Activated naive CD4-positive, alpha-beta T cell treated with anti-CD3 and anti-CD28 coated beads, Interleukin-2, amount 50 U/mL, for 16 hours (primary cell): ENCODE measurements around the gene SCYL1.
A peak's percentile ranks its signal among the peaks of the same experiment; 100 is the strongest.

Experiments used
- DNase-seq: peaks from one replicate; pipeline ENCODE4 v3.0.0-alpha.2; 2020

The SCYL1 gene

GRCh38 chr11:65524741-65525545 is at the start of gene SCYL1:
TSS of gene SCYL1 (plus strand) at chr11:65525083. CDS start at chr11:65525154, 71 bp downstream.
- DNase-seq = peak; percentile 69

GRCh38 chr11:65476632-65477148 is 48.2 kb upstream of the SCYL1 start:
- no peak for DNase-seq

DNA sequence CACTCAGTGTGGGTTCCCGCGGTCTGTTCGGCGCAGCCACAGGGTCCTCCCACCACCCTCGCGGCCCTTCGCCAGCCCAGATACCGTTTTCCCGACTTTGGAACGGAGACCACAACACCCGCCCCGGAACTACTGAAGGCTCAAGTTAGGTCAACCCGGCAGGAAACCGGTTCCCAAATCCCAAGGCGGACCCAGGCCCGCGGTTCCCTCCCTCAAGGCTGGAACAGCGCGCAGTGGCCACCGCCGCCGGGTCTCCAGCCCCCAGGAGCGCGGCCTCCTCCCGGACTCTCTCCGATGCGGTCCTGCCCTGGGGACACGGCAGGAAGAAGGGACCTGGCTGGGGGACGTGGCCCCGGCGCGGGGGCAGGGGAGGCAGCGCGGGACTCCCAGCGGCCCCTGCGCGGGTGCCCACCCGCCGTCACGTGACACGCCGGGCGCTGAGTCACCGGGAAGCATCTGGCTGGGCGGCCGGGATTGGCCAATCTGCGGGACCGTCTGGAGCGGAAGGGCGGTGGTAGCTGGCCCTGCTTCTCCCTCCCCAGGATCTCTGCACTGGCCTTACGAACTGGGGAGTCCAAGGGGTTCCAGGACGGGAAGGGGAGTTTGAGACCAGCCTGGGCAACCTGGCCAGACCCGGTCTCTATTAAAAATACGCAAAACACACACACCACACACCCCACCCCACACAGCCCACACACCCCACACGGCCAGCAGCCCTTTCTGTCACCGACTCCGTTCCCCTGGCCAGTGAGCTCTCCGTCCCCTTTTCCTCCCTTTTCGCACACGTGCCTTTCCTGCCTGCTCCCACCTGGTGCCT is 47.5 kb upstream of the SCYL1 start:
- DNase-seq = peak; percentile 92

DNA sequence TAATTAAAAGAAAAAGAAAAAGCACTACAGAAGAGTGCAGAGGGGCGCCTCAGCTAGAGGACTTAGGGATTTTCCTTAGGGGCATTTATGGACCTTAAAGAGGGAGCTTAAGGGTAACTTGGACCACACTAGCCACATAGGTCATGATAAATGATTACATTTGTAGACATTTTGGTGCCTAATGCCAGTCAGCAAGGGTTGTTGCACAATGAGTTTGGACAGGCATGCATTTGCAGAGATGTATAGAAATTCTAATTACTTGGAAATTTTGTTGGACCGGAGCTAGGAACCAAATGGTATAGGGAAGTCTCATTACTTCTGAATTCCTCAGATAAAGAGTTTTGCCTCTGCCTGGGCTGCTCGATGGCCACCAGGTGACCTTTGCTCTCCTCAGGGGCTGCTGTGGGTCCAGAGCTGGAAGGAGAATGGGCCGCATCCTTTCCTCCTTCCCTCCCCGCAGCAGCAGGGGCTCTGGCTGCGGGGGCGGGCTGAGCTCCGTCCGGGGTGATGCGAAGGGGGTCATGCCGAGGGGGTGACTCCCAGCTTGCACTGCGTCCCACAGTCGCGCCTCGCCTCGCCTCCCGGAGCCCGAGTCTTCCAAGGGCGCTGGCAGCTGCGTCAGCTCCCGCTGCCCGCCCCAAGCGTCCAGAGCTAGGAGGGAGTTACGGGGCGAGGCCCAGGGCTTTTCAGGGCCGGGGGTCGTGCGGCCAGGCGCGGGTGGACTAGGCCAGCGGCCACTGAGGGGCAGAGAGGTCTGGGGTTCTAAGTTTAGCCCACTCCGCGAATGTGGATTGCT is 46.3 kb upstream of the SCYL1 start:
- DNase-seq = no peak

- no peak for DNase-seq
These were observed 45.4 kb upstream of the SCYL1 start for GRCh38 chr11:65479184-65480145.

DNA sequence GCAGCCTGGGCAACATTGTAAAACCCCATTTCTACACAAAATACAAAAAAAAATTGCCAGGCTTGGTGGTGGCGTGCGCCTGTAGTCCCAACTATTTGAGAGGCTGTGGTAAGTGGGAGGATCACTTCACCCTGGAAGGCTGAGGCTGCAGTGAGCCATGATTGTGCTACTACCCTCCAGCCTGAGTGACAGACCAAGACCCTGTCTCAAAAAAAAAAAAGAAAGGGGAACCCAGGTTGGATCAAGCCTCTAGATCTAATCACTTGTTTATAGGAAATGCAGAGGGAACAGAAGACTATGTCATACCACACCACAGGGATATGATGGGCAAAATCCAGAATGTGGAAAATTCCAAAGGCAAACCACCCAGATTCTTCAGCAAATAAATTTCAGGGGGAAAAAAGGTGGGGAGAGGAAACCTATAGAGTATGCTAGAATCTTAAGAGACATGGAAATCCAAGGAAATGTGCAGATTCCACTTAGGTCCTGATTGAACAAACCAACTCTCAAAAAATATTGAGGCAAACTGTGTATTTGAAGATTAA is 42.5 kb upstream of the SCYL1 start:
- DNase-seq = no peak

DNA sequence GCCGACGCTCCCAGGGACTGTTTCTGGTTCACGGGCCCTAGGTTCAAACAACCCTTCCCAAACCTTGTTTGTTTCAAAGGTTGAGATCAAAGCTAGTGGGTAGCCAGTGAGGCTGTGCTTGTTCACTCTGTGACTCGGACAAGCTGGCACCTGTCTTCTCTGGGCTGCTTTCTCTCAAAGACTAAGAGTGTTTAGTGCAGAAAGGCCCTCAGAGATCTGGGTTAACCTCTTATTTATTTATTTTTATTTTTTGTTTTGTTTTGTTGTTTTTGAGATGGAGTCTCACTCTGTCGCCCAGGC is 39.0 kb upstream of the SCYL1 start:
- no peak for DNase-seq

- DNase-seq = no peak
These were observed 38.1 kb upstream of the SCYL1 start for GRCh38 chr11:65486570-65487466.

- no peak for DNase-seq
These were observed 37.2 kb upstream of the SCYL1 start for GRCh38 chr11:65487467-65488272.

DNA sequence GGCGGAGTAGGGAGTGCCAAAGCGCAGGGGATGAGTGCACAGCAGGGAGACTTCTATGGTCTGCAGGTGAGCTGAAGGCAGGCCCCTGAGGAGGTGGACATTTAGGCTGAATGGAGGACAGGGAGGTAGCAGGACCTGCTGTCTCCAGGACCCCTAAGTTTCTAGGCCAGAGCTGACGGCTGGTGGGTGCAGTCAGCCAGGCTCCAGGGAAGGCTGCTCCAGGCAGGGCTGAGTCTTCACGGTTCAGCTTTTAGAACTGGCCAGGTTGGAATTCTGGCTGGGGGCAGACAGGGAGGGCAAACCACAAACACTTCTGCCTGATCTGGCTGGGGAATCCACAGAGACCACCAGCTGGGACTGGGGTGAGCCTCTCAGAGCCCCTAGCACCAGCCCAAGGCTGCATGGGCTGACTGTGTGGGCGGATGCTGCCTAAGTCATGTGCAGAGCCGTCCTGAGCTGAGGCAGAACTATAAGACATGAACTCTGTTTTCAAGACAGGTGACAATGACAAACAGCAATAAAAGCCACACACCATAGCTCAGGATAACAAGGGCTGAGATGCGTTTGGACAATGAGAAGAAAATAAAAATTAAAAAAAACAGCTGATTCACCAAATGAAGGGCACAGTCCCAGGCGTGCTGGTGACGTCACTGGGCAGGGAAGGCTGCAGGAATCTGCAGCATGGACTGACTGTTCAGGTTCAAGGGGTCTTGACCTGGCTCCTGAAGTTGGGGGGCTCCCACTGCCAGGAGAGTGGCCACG is 36.4 kb upstream of the SCYL1 start:
- DNase-seq = no peak

DNA sequence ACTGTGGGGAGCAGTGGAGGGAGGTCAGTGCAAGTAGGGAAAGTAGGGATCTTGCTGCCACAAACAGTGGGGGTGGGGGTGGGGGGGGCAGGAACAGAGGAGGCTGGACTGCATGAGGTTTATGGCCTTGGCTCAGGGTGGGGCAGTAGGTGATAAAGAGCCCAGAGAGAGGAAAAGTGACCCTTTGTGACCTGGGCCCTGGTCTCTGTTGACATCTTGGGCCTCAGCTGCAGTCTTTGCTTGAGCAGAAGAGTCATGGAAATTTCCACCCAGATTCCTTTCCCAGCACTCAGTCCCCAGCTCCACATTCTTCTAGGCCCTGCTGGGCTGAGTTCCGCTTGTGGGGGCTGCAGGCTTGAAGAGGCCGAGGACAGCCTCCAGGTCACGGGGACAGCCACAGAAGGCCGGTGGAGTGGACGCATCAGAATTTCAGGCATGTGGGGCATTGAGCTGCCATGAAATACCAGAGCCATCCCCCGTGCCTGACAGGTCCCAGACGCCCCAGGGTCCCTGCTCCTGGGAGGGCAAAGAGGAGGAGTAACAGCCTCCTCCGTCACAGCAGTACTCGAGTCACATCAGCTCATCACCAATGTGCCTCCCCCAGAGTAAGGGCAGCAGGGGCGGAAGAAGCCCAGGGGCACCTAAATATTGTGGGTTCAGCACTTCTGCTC is 35.7 kb upstream of the SCYL1 start:
- DNase-seq = no peak

GRCh38 chr11:65489706-65490320 is 35.1 kb upstream of the SCYL1 start:
- no peak for DNase-seq

DNA sequence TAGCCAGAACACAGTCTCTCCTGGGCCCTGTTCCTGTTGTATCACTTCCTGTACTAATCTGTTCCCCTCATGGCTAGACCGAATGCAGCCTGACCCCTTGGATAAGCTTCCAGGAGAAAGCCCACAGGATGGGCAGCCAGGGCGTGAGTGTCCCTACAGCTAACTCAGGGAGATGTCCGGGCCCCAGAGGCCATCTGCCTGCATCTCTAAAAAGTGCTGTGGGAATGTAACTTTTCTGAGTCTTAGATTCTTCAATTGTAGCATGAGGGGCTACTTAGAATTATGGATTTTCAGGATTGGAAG is 33.8 kb upstream of the SCYL1 start:
- no peak for DNase-seq

DNA sequence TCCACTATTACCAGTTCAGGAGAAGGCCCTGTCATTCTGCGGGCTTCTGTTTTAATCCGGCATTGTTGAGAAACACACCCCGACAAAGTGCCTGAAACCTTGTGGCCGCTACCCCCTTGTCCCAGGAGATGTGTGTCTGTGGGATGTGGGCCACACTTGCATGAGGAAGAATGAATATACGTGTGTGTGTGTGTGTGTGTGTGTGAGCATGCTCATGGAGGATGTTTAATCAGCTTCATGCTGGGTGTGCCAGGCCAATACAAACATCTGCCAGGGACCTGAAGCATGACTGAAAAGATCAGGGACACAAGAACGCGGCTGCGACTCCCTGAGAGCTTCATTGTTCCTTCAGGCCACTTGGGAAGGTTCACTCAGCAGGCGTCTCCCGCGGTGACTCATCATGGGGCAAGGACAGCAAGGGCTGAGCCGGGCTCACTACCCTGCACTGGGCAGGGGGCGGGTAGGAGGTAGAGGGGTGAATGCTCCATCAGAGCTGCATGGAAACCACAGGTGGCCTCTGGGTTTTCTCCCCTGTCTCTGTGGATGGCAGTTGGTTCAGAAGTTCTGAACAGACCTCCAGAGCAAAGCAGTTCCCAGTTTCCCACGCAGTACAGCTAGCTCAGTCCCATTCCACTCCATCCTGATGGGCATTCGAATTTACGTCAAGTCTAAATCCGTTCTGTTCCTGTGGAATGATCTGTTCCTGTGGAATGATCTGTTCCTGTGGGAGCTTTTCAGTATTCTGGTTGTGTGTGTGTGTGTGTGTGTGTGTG is 33.1 kb upstream of the SCYL1 start:
- no peak for DNase-seq

DNA sequence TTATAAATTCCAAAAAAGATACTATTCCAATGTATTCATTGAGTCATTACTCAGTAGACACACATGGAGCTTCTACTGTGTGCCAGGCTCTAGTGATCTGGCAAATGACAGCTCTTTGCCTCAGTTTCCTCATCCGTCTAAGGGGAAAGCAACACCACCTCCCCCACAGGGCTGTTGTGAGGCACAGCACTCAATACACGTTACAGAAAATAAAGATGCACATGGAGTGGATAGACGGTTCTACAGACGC is 32.6 kb upstream of the SCYL1 start:
- no peak for DNase-seq

DNA sequence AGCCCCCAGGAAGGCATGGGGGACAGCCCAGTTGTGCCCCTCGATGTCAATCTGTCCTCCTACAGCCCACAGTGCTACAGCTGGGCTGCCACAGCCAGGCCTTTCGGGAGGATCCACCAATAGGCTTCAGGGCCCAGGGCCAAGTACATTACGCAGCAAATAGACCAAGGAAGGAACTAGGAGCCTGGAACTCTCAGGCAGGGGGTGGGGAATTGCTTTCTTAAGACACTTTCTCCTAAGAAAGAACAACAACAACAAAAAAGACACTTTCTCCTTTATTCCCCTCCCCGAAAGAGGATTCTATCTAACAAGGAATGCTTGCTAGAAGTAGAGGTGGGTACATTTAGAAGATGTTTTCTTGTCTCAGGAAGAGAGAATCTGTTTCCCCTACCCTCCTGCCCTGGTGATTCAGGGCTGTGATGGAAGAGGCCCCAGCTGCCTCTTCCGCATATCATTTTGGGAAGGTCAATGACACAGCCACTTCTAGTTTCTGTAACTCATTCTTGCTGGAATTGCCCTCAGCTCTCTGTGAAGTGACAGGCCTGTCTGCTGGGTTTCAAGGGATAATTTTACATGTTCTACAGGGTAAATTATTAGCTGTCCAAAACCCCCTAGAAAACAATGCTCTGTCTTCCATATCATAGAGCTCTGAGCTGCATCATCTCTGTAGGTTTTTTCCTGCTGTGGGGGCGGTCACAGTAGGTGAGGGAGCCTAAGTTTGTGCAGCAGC is 32.1 kb upstream of the SCYL1 start:
- no peak for DNase-seq
